ENCODE measurements around the gene FKBP1C.

- TF ChIP-seq EZH2 (IDR thresholded peaks at IDR 0.05; ENCODE audit: borderline replicate concordance, low read length) (no peak), CTCF (IDR thresholded peaks at IDR 0.05; ENCODE audit: low read length) (no peak)
These were observed 50.6 kb downstream of the FKBP1C start for GRCh38 chr6:63261820-63262219.
